HepG2 (cell line): ENCODE results near the gene LHX5. TPM values are rescaled to one million over a fixed set of nuclear protein-coding genes. Genes with fewer than 3 reads are reported as not detected.
A peak's percentile ranks its signal among the peaks of the same experiment; 100 is the strongest.

ENCODE experiments used
- ATAC-seq: fragments of 200-7000 bp; cut with Tn5 transposase; 3 replicates; pipeline ENCODE4 v1.9.1; 2020; ENCODE audit warnings: mild to moderate bottlenecking, moderate library complexity
- BruUV-seq: library from RNA; stranded (reverse); fragments of 400-500 nt; replicated peaks from 2 replicates; lab custom pipeline; 2021; lab: Mats Ljungman, UMichigan
- CTCF ChIA-PET: fragments of 300-600 bp; formaldehyde crosslinking; extraction: SDS; loops from one replicate; lab custom pipeline; 2021; ENCODE audit warnings: low total read pairs, inconsistent platforms, low intra/inter-chr PET ratio; lab: Yijun Ruan, JAX
- POLR2A ChIA-PET: fragments of 350-600 bp; sonication (Branson Sonifier 250); formaldehyde crosslinking; loops from one replicate; lab custom pipeline; 2020; ENCODE audit warnings: antibody characterized with exemption, inconsistent platforms; lab: Yijun Ruan, JAX
- DNase-seq: peaks from one replicate; pipeline ENCODE4 v3.0.0-alpha.2; 2015; ENCODE audit warnings: low spot score
- FAIRE-seq: peaks from 3 replicates; lab custom pipeline; 2011; peaks lifted over from hg19 to GRCh38; lab: Jason Lieb, UNC
- H2AFZ ChIP-seq: one replicate; pipeline ENCODE4 v1.6.1; 2011; ENCODE audit warnings: low read length, inconsistent platforms
- H3K27ac ChIP-seq: fragments of 300-600 bp; 3 replicates; pipeline ENCODE4 v1.8.0; 2011; ENCODE audit warnings: mixed run types, mild to moderate bottlenecking, mixed read lengths, low read length, inconsistent platforms; ENCODE audit not compliant: insufficient read depth; ENCODE audit errors: extremely low read length
- H3K27me3 ChIP-seq, 2 experiments: fragments of 200-600 bp in 1 of 2; 2 replicates in 1 of 2; 3 replicates in 1 of 2; pipeline versions ENCODE4 v1.6.0 to v1.8.0; 2011; ENCODE audit warnings: low read length in 2 of 2, mild to moderate bottlenecking in 2 of 2, moderate library complexity in 2 of 2, inconsistent platforms in 1 of 2; ENCODE audit not compliant: insufficient read depth in 2 of 2, control insufficient read depth in 1 of 2
- H3K36me3 ChIP-seq, 2 experiments: fragments of 200-600 bp in 1 of 2; replicated peaks in 1 of 2; 2 replicates in 1 of 2; 3 replicates in 1 of 2; pipeline versions ENCODE4 v1.5.1 to v1.8.0; 2011; ENCODE audit warnings: low read length in 2 of 2, inconsistent platforms in 1 of 2; ENCODE audit not compliant: insufficient read depth in 2 of 2, control insufficient read depth in 1 of 2
- H3K4me1 ChIP-seq: 2 replicates; pipeline ENCODE4 v1.5.1; 2012; ENCODE audit warnings: low read length, inconsistent platforms; ENCODE audit not compliant: insufficient read depth
- H3K4me2 ChIP-seq: 2 replicates; pipeline ENCODE4 v1.6.0; 2011; ENCODE audit warnings: low read depth, low read length, inconsistent platforms
- H3K4me3 ChIP-seq, 3 experiments: fragments of 200-600 bp in 1 of 3; sonication (generic), shearing (Covaris generic) in 1 of 3; replicated peaks in 1 of 3; 2 replicates each; pipeline ENCODE4 v1.5.1; 2011 to 2016; ENCODE audit warnings: low read length in 3 of 3, inconsistent platforms in 2 of 3, low read depth in 2 of 3, mild to moderate bottlenecking in 2 of 3, control low read depth in 1 of 3, mixed read lengths in 1 of 3; ENCODE audit not compliant: insufficient read depth in 1 of 3
- H3K79me2 ChIP-seq: one replicate; pipeline ENCODE4 v1.6.1; 2011; ENCODE audit warnings: low read length, inconsistent platforms; ENCODE audit not compliant: insufficient read depth
- H3K9ac ChIP-seq: 2 replicates; pipeline ENCODE4 v1.6.0; 2011; ENCODE audit warnings: mild to moderate bottlenecking, low read depth, low read length, inconsistent platforms; ENCODE audit not compliant: insufficient read depth
- H3K9me3 ChIP-seq: 2 replicates; pipeline ENCODE4 v1.5.1; 2012; ENCODE audit warnings: mild to moderate bottlenecking, low read length
- H4K20me1 ChIP-seq: 2 replicates; pipeline ENCODE4 v1.6.0; 2011; ENCODE audit warnings: inconsistent platforms, mild to moderate bottlenecking, low read length, moderate library complexity; ENCODE audit not compliant: insufficient read depth
- CREB3 ChIP-seq: sonication (generic); formaldehyde crosslinking; IDR thresholded peaks from 2 replicates; pipeline ENCODE4 v1.5.0; 2020; ENCODE audit warnings: missing genetic modification reagents
- FOSL2 ChIP-seq: sonication (generic); formaldehyde crosslinking; IDR thresholded peaks from 2 replicates; pipeline ENCODE4 v1.4.0; 2020; ENCODE audit warnings: missing genetic modification reagents
- GATA4 ChIP-seq: sonication (generic); IDR thresholded peaks from 2 replicates; pipeline ENCODE4 v1.6.1; 2016; ENCODE audit warnings: antibody characterized with exemption, low read depth, borderline replicate concordance
- HOXA3 ChIP-seq: sonication (generic); formaldehyde crosslinking; IDR thresholded peaks from 2 replicates; pipeline ENCODE4 v1.5.0; 2020; ENCODE audit warnings: missing genetic modification reagents
- KLF6 ChIP-seq: IDR thresholded peaks from 2 replicates; pipeline ENCODE4 v1.8.0; 2016; ENCODE audit warnings: missing biosample characterization, missing genetic modification reagents
- KMT2A ChIP-seq: sonication (generic); formaldehyde crosslinking; IDR thresholded peaks from 2 replicates; pipeline ENCODE4 v1.4.0; 2020; ENCODE audit warnings: missing genetic modification reagents
- NFAT5 ChIP-seq: sonication (generic); formaldehyde crosslinking; IDR thresholded peaks from 2 replicates; pipeline ENCODE4 v1.4.0; 2020; ENCODE audit warnings: missing genetic modification reagents
- PAF1 ChIP-seq: IDR thresholded peaks from 2 replicates; pipeline ENCODE4 v1.6.1; 2016; ENCODE audit warnings: missing genetic modification reagents, missing compliant biosample characterization
- SOX13 ChIP-seq, 3 experiments: fragments of 450-650 bp in 1 of 3; sonication (generic) in 1 of 3; formaldehyde crosslinking in 1 of 3; IDR thresholded peaks in 2 of 3; conservative IDR thresholded peaks in 1 of 3; 2 replicates each; pipeline versions ENCODE4 v1.5.0 to v1.6.1; 2016 to 2020; ENCODE audit warnings: antibody characterized with exemption in 1 of 3, mild to moderate bottlenecking in 1 of 3, missing compliant biosample characterization in 1 of 3, missing genetic modification reagents in 1 of 3, moderate library complexity in 1 of 3
- SP4 ChIP-seq: sonication (generic); formaldehyde crosslinking; IDR thresholded peaks from 2 replicates; pipeline ENCODE4 v1.8.1; 2023; ENCODE audit warnings: mild to moderate bottlenecking, missing genetic modification reagents
- TP53 ChIP-seq: sonication (generic); formaldehyde crosslinking; conservative IDR thresholded peaks from 2 replicates; pipeline ENCODE4 v1.4.0; 2020; ENCODE audit warnings: missing genetic modification reagents
- XRCC5 ChIP-seq: fragments of 200-400 bp; formaldehyde crosslinking; optimal IDR thresholded peaks from 2 replicates; pipeline ENCODE3; 2017; ENCODE audit warnings: mild to moderate bottlenecking, low read length
- ZFP36 ChIP-seq: fragments of 150-350 bp; IDR thresholded peaks from 2 replicates; pipeline ENCODE4 v1.6.1; 2018; ENCODE audit warnings: borderline replicate concordance, low read length, low read depth; ENCODE audit not compliant: partially characterized antibody
- ZFP90 ChIP-seq: sonication (generic); formaldehyde crosslinking; IDR thresholded peaks from 2 replicates; pipeline ENCODE4 v1.8.0; 2022; ENCODE audit warnings: missing genetic modification reagents, mild to moderate bottlenecking, inconsistent platforms, borderline replicate concordance
- ZNF224 ChIP-seq: sonication (generic); formaldehyde crosslinking; IDR thresholded peaks from 2 replicates; pipeline ENCODE4 v1.5.0; 2020; ENCODE audit warnings: mild to moderate bottlenecking, missing genetic modification reagents
- ZNF777 ChIP-seq: sonication (generic); formaldehyde crosslinking; IDR thresholded peaks from 2 replicates; pipeline ENCODE4 v1.4.0; 2020; ENCODE audit warnings: missing genetic modification reagents
- ZNF792 ChIP-seq: IDR thresholded peaks from 2 replicates; pipeline ENCODE4 v1.6.1; 2016
- ZSCAN12 ChIP-seq: sonication (generic); formaldehyde crosslinking; IDR thresholded peaks from 2 replicates; pipeline ENCODE4 v1.9.0; 2021; ENCODE audit warnings: mild to moderate bottlenecking, missing genetic modification reagents
- ZSCAN20 ChIP-seq: sonication (generic); formaldehyde crosslinking; IDR thresholded peaks from 2 replicates; pipeline ENCODE4 v1.4.0; 2020; ENCODE audit warnings: missing genetic modification reagents, mild to moderate bottlenecking, borderline replicate concordance
- whole genome bisulfite sequencing: methylation state at CpG from one replicate; pipeline ENCODE4 v1.1.6; 2017; ENCODE audit warnings: low lambda C conversion rate; 5-methylcytosine and 5-hydroxymethylcytosine counted together
- in situ Hi-C: cut with HindIII; loops from 2 replicates; pipeline ENCODE4 v1.10.0; 2017; ENCODE audit warnings: low pct_unique_long_range_greater_than_20kb; ENCODE audit not compliant: extremely low pct_ligation_motif_present
- intact Hi-C: fragments of 100-400 bp; cut with micrococcal nuclease; formaldehyde crosslinking; loops from one replicate; pipeline ENCODE4 v1.10.0; 2022; ENCODE audit not compliant: unreplicated experiment
- polyA plus RNA-seq, 8 experiments: library from polyadenylated mRNA; depleted of rRNA in 3 of 8; stranded (reverse) in 7 of 8; unstranded in 1 of 8; fragments of >200 nt; fragmentation: Illumina TruSeq in 4 of 8; extraction: Trizol in 4 of 8; gene quantifications; 2 replicates each; pipeline versions ENCODE4 v1.2.1 to v1.2.3, GENCODE V29; 2011 to 2016; ENCODE audit warnings: low read depth in 4 of 8, missing spikeins in 1 of 8, mixed read lengths in 1 of 8; ENCODE audit not compliant: insufficient read depth in 1 of 8
- total RNA-seq, 5 experiments: library from RNA; depleted of rRNA; stranded (reverse); fragments of >200 nt; fragmentation: Illumina TruSeq; extraction: Trizol; gene quantifications; 2 replicates each; pipeline ENCODE4 v1.2.3, GENCODE V29; 2016; ENCODE audit warnings: low read depth in 1 of 5

LHX5 gene
- total and polyA plus RNA-seq, 2 of the 13 experiments (the other 11 are each of a cell fraction or from before 2014, with no cell fraction given): not detected

GRCh38 chr12:113479590-113480335 is 8.1 kb upstream of the LHX5 start:
- Histone ChIP-seq H3K4me3 (no peak overlapping the region), H3K4me1 (no peaks in the 10 kb centered on the region), H2AFZ (no peak overlapping the region), H3K36me3 (no peaks in the 10 kb centered on the region), H3K9ac (no peak overlapping the region), H3K27ac (no peak overlapping the region), H3K27me3 (peaks cover 4 to 41% of the 10 kb centered on the region in 2 experiments; a peak in 4 of 5 replicates), H3K79me2 (no peaks in the 10 kb centered on the region), H3K4me2 (no peak overlapping the region), H3K9me3 (no peaks in the 10 kb centered on the region), H4K20me1 (peaks cover 10% of the 10 kb centered on the region; the same call in 1 of the 2 replicates)
- DNase-seq: peak; percentile 12
- no TSS peak for BruUV-seq
- no peak for FAIRE-seq
- POLR2A ChIA-PET: no interaction called here
- peak; percentile 71; the same call in 2 of the 3 replicates for ATAC-seq
- intact Hi-C loops: no loop called here
- 35% methylated on average over 61 of the region's 61 CpGs for WGBS
- CTCF ChIA-PET: no interaction called here
- in situ Hi-C loops: no loop called here
- TF ChIP-seq KMT2A (0 out of 2 replicates have a peak, but pooled peaks have one; percentile 32), SP4 (CRISPR knock-in tag) (0 out of 2 replicates have a peak, but pooled peaks have one; percentile 20), HOXA3 (CRISPR knock-in tag) (peak; percentile 40; the same call in 1 of the 2 replicates), ZFP90 (CRISPR knock-in tag) (peak; percentile 85), PAF1 (no peak), ZNF224 (CRISPR knock-in tag) (no peak), CREB3 (CRISPR knock-in tag) (0 out of 2 replicates have a peak, but pooled peaks have one; percentile 88), ZSCAN20 (CRISPR knock-in tag) (peak; percentile 85), ZNF777 (CRISPR knock-in tag) (0 out of 2 replicates have a peak, but pooled peaks have one; percentile 34), GATA4 (no peak), KLF6 (CRISPR knock-in tag) (peak; percentile 75), XRCC5 (peak; percentile 26), ZSCAN12 (CRISPR knock-in tag) (peak; percentile 94), NFAT5 (CRISPR knock-in tag) (peak; percentile 79; the same call in 1 of the 2 replicates), ZFP36 (no peak), TP53 (CRISPR knock-in tag) (0 out of 2 replicates have a peak, but pooled peaks have one; percentile 33), SOX13 (IDR thresholded peaks at IDR 0.05) (no peak), SOX13 (CRISPR knock-in tag; conservative IDR thresholded peaks at IDR 0.05 in 1 of 2, IDR thresholded peaks at IDR 0.05 in 1 of 2) (0 out of 4 replicates have a peak, but pooled peaks of 1 of the 2 experiments have one; percentile 31), ZNF792 (CRISPR knock-in tag) (peak; percentile 73; the same call in 1 of the 2 replicates), FOSL2 (CRISPR knock-in tag) (0 out of 2 replicates have a peak, but pooled peaks have one; percentile 14)
